Measurements from ENCODE around the gene MAPK11. TPM values are rescaled to one million over a fixed set of nuclear protein-coding genes. Genes with fewer than 3 reads are reported as not detected.

Gene MAPK11
- total RNA-seq, 4 donors from 2014 or later = 0.65 to 8.1 (median 2.9) TPM

GRCh38 chr22:50284479-50284878 is 14.3 kb upstream of the MAPK11 start:
- 89 to 92% methylated on average over 5 to 9 of the region's 13 CpGs for WGBS, 2 donors
- no peak for DNase-seq (ENCODE audit: low spot score in 2 of 2)
- no peak overlapping the region for H3K4me3 ChIP-seq (ENCODE audit: low read depth, poor library complexity, severe bottlenecking)
- TF ChIP-seq CTCF (IDR thresholded peaks at IDR 0.05) = no peak
- TF ChIP-seq POLR2A (IDR thresholded peaks at IDR 0.05) = no peak
- intact Hi-C loops (cut with DNase I; ENCODE audit: low total_unique reads) = no loop called here

- DNase-seq (ENCODE audit: low spot score in 2 of 2) = no peak
- intact Hi-C loops (cut with DNase I; ENCODE audit: low total_unique reads) = no loop called here
- no peak overlapping the region for H3K4me3 ChIP-seq (ENCODE audit: low read depth, poor library complexity, severe bottlenecking)
- WGBS, 2 donors = 90 to 93% methylated on average over 25 to 30 of the region's 30 CpGs
- TF ChIP-seq POLR2A (IDR thresholded peaks at IDR 0.05) (no peak), CTCF (IDR thresholded peaks at IDR 0.05) (no peak)
Measured at GRCh38 chr22:50283821-50284220, 13.6 kb upstream of the MAPK11 start.

- DNase-seq (ENCODE audit: low spot score in 2 of 2) = no peak
- 52 to 64% methylated on average over 14 to 28 of the region's 45 CpGs for WGBS, 2 donors
- intact Hi-C loops (cut with DNase I; ENCODE audit: low total_unique reads) = no loop called here
- TF ChIP-seq CTCF (IDR thresholded peaks at IDR 0.05) (no peak), POLR2A (IDR thresholded peaks at IDR 0.05) (no peak)
- H3K4me3 ChIP-seq (ENCODE audit: low read depth, poor library complexity, severe bottlenecking) = no peak overlapping the region
Measured at GRCh38 chr22:50282361-50283155, 12.4 kb upstream of the MAPK11 start.

- DNase-seq (ENCODE audit: low spot score in 2 of 2) = no peak
- TF ChIP-seq POLR2A (IDR thresholded peaks at IDR 0.05) = no peak
- no peak for TF ChIP-seq CTCF (IDR thresholded peaks at IDR 0.05)
Measured at GRCh38 chr22:50281957-50282356, 11.8 kb upstream of the MAPK11 start.

GRCh38 chr22:50281384-50281760 is 11.2 kb upstream of the MAPK11 start:
- WGBS, 2 donors = 93 to 96% methylated on average over 36 of the region's 36 CpGs
- intact Hi-C loops (cut with DNase I; ENCODE audit: low total_unique reads) = no loop called here
- TF ChIP-seq POLR2A (IDR thresholded peaks at IDR 0.05) = no peak
- TF ChIP-seq CTCF (IDR thresholded peaks at IDR 0.05) = no peak
- no peak overlapping the region for H3K4me3 ChIP-seq (ENCODE audit: low read depth, poor library complexity, severe bottlenecking)
- no peak for DNase-seq (ENCODE audit: low spot score in 2 of 2)

More at GRCh38 chr22:50281957-50282356, 11.8 kb upstream of the MAPK11 start:
- no peak overlapping the region for H3K4me3 ChIP-seq (ENCODE audit: low read depth, poor library complexity, severe bottlenecking)
- 54 to 59% methylated on average over 12 to 17 of the region's 25 CpGs for WGBS, 2 donors
- intact Hi-C loops (cut with DNase I; ENCODE audit: low total_unique reads) = no loop called here

Measured in lower leg skin (tissue), 4 donors.